Heart left ventricle (tissue), 13 donors: ENCODE measurements around the gene CDK10.

ENCODE experiments used
- CTCF ChIP-seq, 12 donors: fragments of 200-600 bp; sonication (generic) in 4 of 12; IDR thresholded peaks; one replicate each; pipeline versions ENCODE4 v1.5.0 to v1.8.0; 2018 to 2022; ENCODE audit warnings: antibody characterized with exemption in 12 of 12, mild to moderate bottlenecking in 5 of 12
- POLR2A ChIP-seq, 2 donors: fragments of 450-650 bp; IDR thresholded peaks; one replicate each; pipeline ENCODE4 v1.6.1; 2017; ENCODE audit warnings: antibody characterized with exemption in 2 of 2, mild to moderate bottlenecking in 2 of 2, moderate library complexity in 2 of 2
- donor health status: ischemic (EF 13 %, LVEDD 7.1; RV severe dilation, severe dysfunction).
- donor health status: DM: no; HTN: yes; CAD: no.
- donor health status: DM: no; HTN: no; CAD: no.
- donor health status: ischemic (EF 25% LVEDD 6.9; RV normal size, moderate dysfunction).
- donor health status: ischemic (EF 25% LVEDD 5.7; RV mildly dilated, moderate dysfunction).
- donor health status: ischemic (EF 35%, LVEDD 5.7; RV mildly dilated, moderate dysfunction).
- donor health status: nonischemic (EF 11% LVEDD 7.7; RV severe dilation, severe dysfunction).
- donor health status: DM: yes; HTN: yes; CAD: no.
- donor health status: PGD.
- donor health status: ischemic (EF 29% LVEDD 5.4; RV normal size, mild dysfunction).
- donor health status: nonischemic (EF 23%, LVEDD 6.1; RV moderate dilation, normal function).

- TF ChIP-seq POLR2A (IDR thresholded peaks at IDR 0.05) (no peak), CTCF (IDR thresholded peaks at IDR 0.05) (no peak)
Measured at GRCh38 chr16:89738538-89739317, 52.2 kb downstream of the CDK10 start.
